SK-N-SH (cell line): Measurements from ENCODE around the gene FZD2. TPM values are rescaled to one million over a fixed set of nuclear protein-coding genes. Genes with fewer than 3 reads are reported as not detected.

ENCODE experiments used
- CTCF ChIA-PET: fragments of 300-600, 350-600 bp; formaldehyde crosslinking; extraction: SDS; loops from one replicate; lab custom pipeline; 2021; lab: Yijun Ruan, JAX
- POLR2A ChIA-PET: fragments of 350-600 bp; sonication (Branson Sonifier 250); formaldehyde crosslinking; extraction: SDS; loops from one replicate; lab custom pipeline; 2020; ENCODE audit warnings: antibody characterized with exemption, inconsistent platforms; lab: Yijun Ruan, JAX
- DNase-seq: peaks from one replicate; pipeline ENCODE4 v3.0.0; 2012
- H2AFZ ChIP-seq: fragments of 200-600 bp; sonication (generic); 2 replicates; pipeline ENCODE4 v1.8.1; 2016; ENCODE audit warnings: antibody characterized with exemption, mild to moderate bottlenecking, low read depth
- H3F3A ChIP-seq: fragments of 200-600 bp; sonication (generic); replicated peaks from 2 replicates; pipeline ENCODE3; 2016; ENCODE audit warnings: antibody characterized with exemption, mild to moderate bottlenecking; ENCODE audit not compliant: insufficient read depth
- H3K27ac ChIP-seq, 2 experiments: fragments of 200-500 bp in 1 of 2; fragments of 200-600 bp in 1 of 2; sonication (Bioruptor generic) in 1 of 2; sonication (generic), shearing (Covaris generic) in 1 of 2; 2 replicates each; pipeline versions ENCODE4 v1.5.1 to v1.6.1; 2014 to 2016; ENCODE audit warnings: low read depth in 2 of 2, inconsistent platforms in 1 of 2, low read length in 1 of 2, mild to moderate bottlenecking in 1 of 2, mixed read lengths in 1 of 2
- H3K27me3 ChIP-seq: fragments of 200-600 bp; sonication (generic), shearing (Covaris generic); 2 replicates; pipeline ENCODE4 v1.6.1; 2016; ENCODE audit warnings: mixed run types; ENCODE audit not compliant: insufficient read depth
- H3K36me3 ChIP-seq, 2 experiments: fragments of 200-500 bp in 1 of 2; fragments of 200-600 bp in 1 of 2; sonication (Bioruptor generic) in 1 of 2; sonication (generic) in 1 of 2; replicated peaks in 1 of 2; 2 replicates each; pipeline versions ENCODE3 to v1.5.1; 2014 to 2016; ENCODE audit warnings: low read length in 1 of 2, mild to moderate bottlenecking in 1 of 2; ENCODE audit not compliant: insufficient read depth in 2 of 2, control insufficient read depth in 1 of 2
- H3K4me1 ChIP-seq, 2 experiments: fragments of 200-500 bp in 1 of 2; fragments of 200-600 bp in 1 of 2; sonication (Bioruptor generic) in 1 of 2; sonication (generic), shearing (Covaris generic) in 1 of 2; 2 replicates each; pipeline versions ENCODE4 v1.5.1 to v1.6.1; 2014 to 2016; ENCODE audit warnings: low read depth in 1 of 2, low read length in 1 of 2, mixed run types in 1 of 2; ENCODE audit not compliant: insufficient read depth in 2 of 2, control insufficient read depth in 1 of 2
- H3K4me2 ChIP-seq: fragments of 200-600 bp; sonication (generic), shearing (Covaris generic); 2 replicates; pipeline ENCODE4 v1.6.1; 2017; ENCODE audit warnings: mixed run types
- H3K4me3 ChIP-seq, 2 experiments: fragments of 200-500 bp in 1 of 2; fragments of 200-600 bp in 1 of 2; sonication (Bioruptor generic) in 1 of 2; sonication (generic), shearing (Covaris generic) in 1 of 2; 2 replicates each; pipeline versions ENCODE4 v1.5.1 to v1.8.1; 2014 to 2016; ENCODE audit warnings: low read depth in 2 of 2, inconsistent platforms in 1 of 2, low read length in 1 of 2, mild to moderate bottlenecking in 1 of 2, mixed read lengths in 1 of 2, moderate library complexity in 1 of 2
- H3K79me2 ChIP-seq: fragments of 200-600 bp; sonication (generic); 2 replicates; pipeline ENCODE4 v1.8.1; 2017; ENCODE audit warnings: mild to moderate bottlenecking; ENCODE audit not compliant: insufficient read depth
- H3K9ac ChIP-seq: fragments of 200-600 bp; sonication (generic); 2 replicates; pipeline ENCODE4 v1.6.1; 2017; ENCODE audit warnings: mixed run types
- H3K9me2 ChIP-seq: fragments of 200-600 bp; sonication (generic); 2 replicates; pipeline ENCODE4 v1.6.1; 2017; ENCODE audit warnings: mixed run types
- H3K9me3 ChIP-seq: fragments of 200-600 bp; sonication (generic); 2 replicates; pipeline ENCODE4 v1.6.1; 2017; ENCODE audit warnings: mixed run types, mild to moderate bottlenecking, moderate library complexity
- H4K20me1 ChIP-seq: fragments of 200-600 bp; sonication (generic); 2 replicates; pipeline ENCODE4 v1.6.1; 2017; ENCODE audit warnings: mild to moderate bottlenecking, mixed run types; ENCODE audit not compliant: insufficient read depth
- CTCF ChIP-seq: fragments of 200-600 bp; sonication (generic); IDR thresholded peaks from 2 replicates; pipeline ENCODE4 v1.6.1; 2017; ENCODE audit warnings: antibody characterized with exemption, mild to moderate bottlenecking, moderate library complexity
- EP300 ChIP-seq, 2 experiments: IDR thresholded peaks; 2 replicates each; pipeline versions ENCODE4 v1.4.0 to v1.6.1; 2012; ENCODE audit warnings: borderline replicate concordance in 1 of 2, low read depth in 1 of 2, low read length in 1 of 2
- FOSL2 ChIP-seq: IDR thresholded peaks from 2 replicates; pipeline ENCODE4 v1.4.0; 2012; ENCODE audit warnings: low read depth, mild to moderate bottlenecking, moderate library complexity, borderline replicate concordance
- FOXJ3 ChIP-seq: sonication (generic); formaldehyde crosslinking; IDR thresholded peaks from 2 replicates; pipeline ENCODE4 v1.5.1; 2020; ENCODE audit warnings: mild to moderate bottlenecking, missing genetic modification reagents
- MAX ChIP-seq: IDR thresholded peaks from 2 replicates; pipeline ENCODE4 v1.4.0; 2012; ENCODE audit warnings: low read depth
- MEF2A ChIP-seq: IDR thresholded peaks from 2 replicates; pipeline ENCODE4 v1.4.0; 2012; ENCODE audit warnings: low read depth, borderline replicate concordance
- NRF1 ChIP-seq: IDR thresholded peaks from 2 replicates; pipeline ENCODE4 v1.6.1; 2012; ENCODE audit warnings: low read depth, mild to moderate bottlenecking, low read length
- RAD21 ChIP-seq: IDR thresholded peaks from 2 replicates; pipeline ENCODE4 v1.6.1; 2012; ENCODE audit warnings: mild to moderate bottlenecking, low read length
- RCOR1 ChIP-seq: fragments of 150-350 bp; IDR thresholded peaks from 2 replicates; pipeline ENCODE4 v1.6.1; 2017; ENCODE audit warnings: antibody characterized with exemption, low read length
- REST ChIP-seq: IDR thresholded peaks from 2 replicates; pipeline ENCODE4 v1.6.1; 2012; ENCODE audit warnings: mild to moderate bottlenecking, low read depth, low read length, moderate library complexity
- RFX5 ChIP-seq: IDR thresholded peaks from 2 replicates; pipeline ENCODE4 v1.6.1; 2012; ENCODE audit warnings: mild to moderate bottlenecking, improper control_type of control experiment, low read length
- TCF12 ChIP-seq: IDR thresholded peaks from 2 replicates; pipeline ENCODE4 v1.4.0; 2012
- USF1 ChIP-seq: IDR thresholded peaks from 2 replicates; pipeline ENCODE4 v1.4.0; 2012; ENCODE audit warnings: low read depth, borderline replicate concordance
- USF2 ChIP-seq: fragments of 150-350 bp; IDR thresholded peaks from 2 replicates; pipeline ENCODE4 v1.6.1; 2017; ENCODE audit warnings: antibody characterized with exemption, low read length, low read depth, borderline replicate concordance
- YY1 ChIP-seq: IDR thresholded peaks from 2 replicates; pipeline ENCODE4 v1.4.0; 2012; ENCODE audit warnings: low read depth, mild to moderate bottlenecking
- WGBS: methylation state at CpG from one replicate; pipeline ENCODE4 v1.1.6; 2017; ENCODE audit warnings: low lambda C conversion rate; 5-methylcytosine and 5-hydroxymethylcytosine counted together
- polyA plus RNA-seq, 3 experiments: library from polyadenylated mRNA; depleted of rRNA; stranded (reverse); fragments of >200 nt; gene quantifications; 2 replicates each; pipeline ENCODE4 v1.2.3, GENCODE V29; 2012

The FZD2 gene
- polyA plus RNA-seq, 1 of the 3 experiments (the other 2 are of a cell fraction) = 35.1 TPM

- Histone ChIP-seq H3K9me2 (no peaks in the 10 kb centered on the region), H3K9me3 (no peaks in the 10 kb centered on the region), H3K79me2 (no peaks in the 10 kb centered on the region), H3K4me1 (peaks cover 0 to 51% of the 10 kb centered on the region in 2 experiments; a peak in 2 of 4 replicates), H3F3A (peaks cover 33% of the 10 kb centered on the region), H3K27ac (peak overlapping the region; percentile 56 to 81; a peak in 3 of 4 replicates), H3K27me3 (no peaks in the 10 kb centered on the region), H3K36me3 (no peaks in the 10 kb centered on the region), H3K4me2 (peak overlapping the region; percentile 68), H3K4me3 (no peak overlapping the region), H3K9ac (peak overlapping the region; percentile 47), H2AFZ (no peak overlapping the region), H4K20me1 (no peaks in the 10 kb centered on the region)
- TF ChIP-seq YY1 = no peak
- no peak for TF ChIP-seq FOXJ3
- TF ChIP-seq CTCF = no peak
- TF ChIP-seq MEF2A = no peak
- TF ChIP-seq MAX = no peak
- no peak for TF ChIP-seq EP300 (IDR thresholded peaks at IDR 0.05; ENCODE audit: borderline replicate concordance in 1 of 2, low read depth in 1 of 2, low read length in 1 of 2)
- no peak for TF ChIP-seq USF2
- no peak for TF ChIP-seq TCF12
- TF ChIP-seq RAD21 = no peak
- no peak for TF ChIP-seq REST
- TF ChIP-seq RFX5 = no peak
- no peak for TF ChIP-seq NRF1
- no peak for TF ChIP-seq FOSL2
- no peak for TF ChIP-seq RCOR1
- TF ChIP-seq USF1 = no peak
- DNase-seq = no peak
- POLR2A ChIA-PET = no interaction called here
- CTCF ChIA-PET = interaction anchor here (1.2 to 1.5 kb wide), 2 partner anchors 9 to 14 kb away, joined by 4 to 5 read pairs; partner anchors contain the start of gene FZD2
- 95% methylated on average over 4 of the region's 4 CpGs for WGBS
Measured at GRCh38 chr17:44547625-44548267, 9.5 kb upstream of the FZD2 start.
